PC-9 (cell line): Measurements from ENCODE around the gene CMTM8. TPM values are rescaled to one million over a fixed set of nuclear protein-coding genes. Genes with fewer than 3 reads are reported as not detected.

Experiments
- BruUV-seq: library from RNA; stranded (reverse); fragments of 400-500 nt; replicated peaks from 2 replicates; lab custom pipeline; 2021; lab: Mats Ljungman, UMichigan
- CTCF ChIA-PET: fragments of 300-600 bp; sonication (Branson Sonifier 250); formaldehyde crosslinking; loops from one replicate; lab custom pipeline; 2022; ENCODE audit warnings: antibody characterized with exemption; lab: Charles Lee
- POLR2A ChIA-PET: fragments of 300-600 bp; sonication (Branson Sonifier 250); formaldehyde crosslinking; loops from one replicate; lab custom pipeline; 2022; ENCODE audit warnings: antibody characterized with exemption; ENCODE audit not compliant: unreplicated experiment; lab: Charles Lee
- DNase-seq, 2 experiments: peaks; one replicate each; pipeline versions ENCODE4 v3.0.0 to v3.0.0-alpha.2; 2015 to 2022; ENCODE audit warnings: mixed read lengths in 1 of 2
- H2AFZ ChIP-seq: fragments of 200-600 bp; sonication (generic); 2 replicates; pipeline ENCODE4 v1.8.1; 2017; ENCODE audit warnings: antibody characterized with exemption
- H3F3A ChIP-seq: fragments of 200-600 bp; sonication (generic); 2 replicates; pipeline ENCODE4 v1.8.1; 2017; ENCODE audit warnings: antibody characterized with exemption, mild to moderate bottlenecking, low read depth; ENCODE audit not compliant: insufficient read depth
- H3K27ac ChIP-seq: fragments of 200-600 bp; sonication (generic); 2 replicates; pipeline ENCODE4 v1.6.1; 2016; ENCODE audit warnings: mixed run types
- H3K27me3 ChIP-seq: fragments of 200-600 bp; sonication (generic); 2 replicates; pipeline ENCODE4 v1.6.1; 2016; ENCODE audit warnings: low read depth, mixed run types; ENCODE audit not compliant: insufficient read depth
- H3K36me3 ChIP-seq: fragments of 200-600 bp; sonication (generic); 2 replicates; pipeline ENCODE4 v1.6.1; 2016; ENCODE audit warnings: low read depth, mixed run types
- H3K4me1 ChIP-seq: fragments of 200-600 bp; sonication (generic); replicated peaks from 2 replicates; pipeline ENCODE4 v1.6.1; 2016; ENCODE audit warnings: mixed run types; ENCODE audit not compliant: insufficient read depth
- H3K4me2 ChIP-seq: fragments of 200-600 bp; sonication (generic); 2 replicates; pipeline ENCODE4 v1.6.1; 2017; ENCODE audit warnings: mixed run types
- H3K4me3 ChIP-seq: fragments of 200-600 bp; sonication (generic); 2 replicates; pipeline ENCODE4 v1.6.1; 2016; ENCODE audit warnings: mixed run types
- H3K79me2 ChIP-seq: fragments of 200-600 bp; sonication (generic); 2 replicates; pipeline ENCODE4 v1.6.1; 2017; ENCODE audit warnings: low read depth, mixed run types
- H3K9me2 ChIP-seq: fragments of 200-600 bp; sonication (generic); 2 replicates; pipeline ENCODE4 v1.8.1; 2017; ENCODE audit warnings: mild to moderate bottlenecking; ENCODE audit not compliant: insufficient read depth
- H3K9me3 ChIP-seq: fragments of 200-600 bp; sonication (generic); 2 replicates; pipeline ENCODE4 v1.8.1; 2016; ENCODE audit warnings: low read depth; ENCODE audit not compliant: insufficient read depth
- H4K20me1 ChIP-seq: fragments of 200-600 bp; sonication (generic); 2 replicates; pipeline ENCODE4 v1.8.1; 2017; ENCODE audit not compliant: insufficient read depth
- CTCF ChIP-seq: fragments of 200-600 bp; sonication (generic); conservative IDR thresholded peaks from 2 replicates; pipeline ENCODE4 v1.6.1; 2017; ENCODE audit warnings: mixed run types, antibody characterized with exemption, mild to moderate bottlenecking, moderate library complexity
- EZH2 ChIP-seq: fragments of 200-600 bp; sonication (generic); IDR thresholded peaks from 2 replicates; pipeline ENCODE4 v1.8.0; 2017; ENCODE audit warnings: antibody characterized with exemption, low read depth
- intact Hi-C: fragments of 100-400 bp; cut with micrococcal nuclease; formaldehyde crosslinking; loops from one replicate; pipeline ENCODE4 v1.10.0; 2022; ENCODE audit not compliant: unreplicated experiment
- total RNA-seq: library from RNA; stranded (reverse); gene quantifications from 2 replicates; pipeline ENCODE4 v1.2.3, GENCODE V29; 2021

The CMTM8 gene
- total RNA-seq, 1 experiment from 2014 or later: 17.8 TPM

- Histone ChIP-seq H3K4me3 (no peak overlapping the region), H3K9me2 (no peaks in the 10 kb centered on the region), H3K36me3 (no peaks in the 10 kb centered on the region), H3K4me2 (0 out of 2 replicates have a peak overlapping the region, but pooled peaks have one; percentile 18), H3K9me3 (no peaks in the 10 kb centered on the region), H3K79me2 (0 out of 2 replicates have a peak, but pooled peaks cover 9% of the 10 kb centered on the region), H3F3A (peaks cover 28% of the 10 kb centered on the region), H3K27me3 (no peaks in the 10 kb centered on the region), H3K27ac (no peak overlapping the region), H3K4me1 (peaks cover 33% of the 10 kb centered on the region), H2AFZ (no peak overlapping the region), H4K20me1 (no peaks in the 10 kb centered on the region)
- DNase-seq: peak in 1 of 2 experiments; percentile 51
- POLR2A ChIA-PET: no interaction called here
- TF ChIP-seq CTCF (peak; percentile 80), EZH2 (no peak)
- CTCF ChIA-PET: interaction anchor here (1.0 kb wide), 1 partner anchor 12 kb away, joined by 3 read pairs; no protein-coding TSS in a partner anchor
- no TSS peak for BruUV-seq
- intact Hi-C loops: loop anchor here (1.0 to 5.0 kb wide), 4 partner anchors 59 to 171 kb away; partner anchors contain the start of genes CMTM7 and CMTM8
Observed at GRCh38 chr3:32296251-32297204, 58.0 kb downstream of the CMTM8 start.

GRCh38 chr3:32297366-32297765 is 58.9 kb downstream of the CMTM8 start:
- Histone ChIP-seq H3K36me3 (no peaks in the 10 kb centered on the region), H2AFZ (no peak overlapping the region), H3K27me3 (no peaks in the 10 kb centered on the region), H3K9me2 (no peaks in the 10 kb centered on the region), H3K79me2 (0 out of 2 replicates have a peak, but pooled peaks cover 9% of the 10 kb centered on the region), H3F3A (peaks cover 20% of the 10 kb centered on the region; the same call in 1 of the 2 replicates), H4K20me1 (no peaks in the 10 kb centered on the region), H3K9me3 (no peaks in the 10 kb centered on the region), H3K4me3 (no peak overlapping the region), H3K4me1 (peaks cover 25% of the 10 kb centered on the region), H3K4me2 (no peak overlapping the region), H3K27ac (no peak overlapping the region)
- BruUV-seq: no TSS peak
- intact Hi-C loops: loop anchor here (2.0 to 5.0 kb wide), 3 partner anchors 60 to 170 kb away; partner anchors contain the start of genes CMTM7 and CMTM8
- ChIA-PET POLR2A (no interaction called here), CTCF (interaction anchor here (0.7 to 1.0 kb wide), 2 partner anchors 11 to 284 kb away, joined by 3 to 7 read pairs; no protein-coding TSS in a partner anchor)
- TF ChIP-seq CTCF (no peak), EZH2 (no peak)
- DNase-seq: no peak

GRCh38 chr3:32301426-32301825 is 62.9 kb downstream of the CMTM8 start:
- BruUV-seq: no TSS peak
- H4K20me1 ChIP-seq: no peaks in the 10 kb centered on the region
- POLR2A ChIA-PET: no interaction called here
- no peaks in the 10 kb centered on the region for H3K27me3 ChIP-seq
- H3K9me3 ChIP-seq: no peaks in the 10 kb centered on the region
- TF ChIP-seq EZH2: no peak
- TF ChIP-seq CTCF: no peak
- CTCF ChIA-PET: no interaction called here
- H2AFZ ChIP-seq: no peak overlapping the region
- H3K79me2 ChIP-seq: no peaks in the 10 kb centered on the region
- H3K9me2 ChIP-seq: no peaks in the 10 kb centered on the region
- H3K4me1 ChIP-seq: no peaks in the 10 kb centered on the region
- no peaks in the 10 kb centered on the region for H3F3A ChIP-seq
- no peak for DNase-seq
- no peak overlapping the region for H3K4me2 ChIP-seq
- no peak overlapping the region for H3K4me3 ChIP-seq
- intact Hi-C loops: no loop called here
- no peak overlapping the region for H3K27ac ChIP-seq
- H3K36me3 ChIP-seq: no peaks in the 10 kb centered on the region
